Activated CD4-positive, alpha-beta T cell treated with anti-CD3 and anti-CD28 coated beads, Interleukin-2, amount 10 ng/mL, durations not matched to agents 24 days and 14 days (primary cell): Measurements from ENCODE around the gene RIPPLY1. TPM values are rescaled to one million over a fixed set of nuclear protein-coding genes. Genes with fewer than 3 reads are reported as not detected.

Experiments
- DNase-seq: peaks from one replicate; pipeline ENCODE4 v3.0.0; 2022
- H3K27ac Mint-ChIP-seq: one replicate; pipeline ENCODE4 v1.8.0; 2022; ENCODE audit warnings: mild to moderate bottlenecking, mixed read lengths
- H3K27me3 Mint-ChIP-seq: one replicate; pipeline ENCODE4 v1.8.0; 2022; ENCODE audit warnings: mixed read lengths
- H3K36me3 Mint-ChIP-seq: one replicate; pipeline ENCODE4 v1.8.0; 2022; ENCODE audit warnings: low read depth, mild to moderate bottlenecking, mixed read lengths
- H3K4me1 Mint-ChIP-seq: one replicate; pipeline ENCODE4 v1.8.0; 2021; ENCODE audit warnings: mixed read lengths
- H3K4me3 Mint-ChIP-seq: one replicate; pipeline ENCODE4 v1.8.0; 2022; ENCODE audit warnings: mild to moderate bottlenecking, moderate library complexity, mixed read lengths
- H3K9me3 Mint-ChIP-seq: one replicate; pipeline ENCODE4 v1.8.0; 2021; ENCODE audit warnings: mixed read lengths
- intact Hi-C: fragments of 100-400 bp; cut with micrococcal nuclease; formaldehyde crosslinking; loops from one replicate; pipeline ENCODE4 v1.15.1; 2023
- total RNA-seq: library from RNA; stranded (reverse); gene quantifications from 2 replicates; pipeline ENCODE4 v1.2.3, GENCODE V29; 2022

RIPPLY1 gene, protein sequence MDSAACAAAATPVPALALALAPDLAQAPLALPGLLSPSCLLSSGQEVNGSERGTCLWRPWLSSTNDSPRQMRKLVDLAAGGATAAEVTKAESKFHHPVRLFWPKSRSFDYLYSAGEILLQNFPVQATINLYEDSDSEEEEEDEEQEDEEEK
- total RNA-seq: not detected in 2 replicates

DNA sequence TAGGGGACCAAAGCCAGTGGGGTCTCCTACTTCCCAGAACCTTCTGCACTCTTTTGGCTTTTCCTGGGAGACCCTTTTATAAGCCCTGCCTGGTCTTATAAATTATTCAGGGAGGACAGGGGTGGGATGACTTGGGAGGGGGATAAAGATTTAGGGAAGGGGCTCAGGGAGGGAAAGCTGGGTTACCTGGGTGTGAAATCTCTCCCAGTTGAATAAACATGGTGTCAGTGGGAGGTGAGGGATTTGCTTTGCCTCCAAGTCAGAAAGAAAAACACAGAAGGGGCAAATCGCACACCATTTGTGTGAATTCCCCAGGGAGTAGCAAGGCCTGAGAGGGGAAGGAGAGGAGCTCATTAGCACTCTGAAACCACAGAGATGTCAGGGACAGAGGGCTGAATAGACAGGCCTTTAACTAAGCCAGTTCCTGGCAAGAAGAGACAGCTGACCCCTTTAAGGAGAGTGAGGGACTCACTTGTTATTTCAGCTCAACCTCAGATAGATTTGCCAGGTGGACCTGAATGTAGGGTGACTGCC lies at the start of gene RIPPLY1:
TSS of gene RIPPLY1 (minus strand) at position 51 of the 534 bp plus-strand sequence. CDS start 54 bp downstream, outside the sequence.
- DNase-seq: no peak
- intact Hi-C loops: no loop called here
- Mint-ChIP-seq H3K4me3 (no peak within 1 kb of the TSS), H3K27ac (no peak within 1 kb of the TSS), H3K36me3 (no peaks in the 10 kb centered on the region), H3K4me1 (no peaks in the 10 kb centered on the region), H3K27me3 (no peaks in the 10 kb centered on the region), H3K9me3 (no peaks in the 10 kb centered on the region)

DNA sequence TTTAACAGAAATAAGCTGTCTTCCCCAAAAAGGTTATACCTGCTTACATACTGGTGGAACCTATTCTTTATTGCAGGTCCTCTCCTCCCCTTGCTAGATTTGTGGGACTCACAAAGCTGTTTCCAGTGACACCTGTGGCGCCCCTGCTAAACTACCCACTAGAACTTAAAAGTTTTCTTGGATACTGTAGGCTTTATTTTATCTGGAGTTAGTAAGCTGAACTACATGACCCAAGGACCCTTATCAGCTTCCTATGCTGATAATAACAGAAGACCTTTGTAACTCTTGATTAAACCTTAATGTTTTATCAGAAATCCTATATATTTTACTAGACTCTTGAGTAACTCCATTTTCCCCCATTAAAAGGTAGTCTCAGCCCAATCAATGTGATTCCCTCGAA lies 49.4 kb upstream of the RIPPLY1 start:
- no peak for DNase-seq
- no peaks in the 10 kb centered on the region for H3K4me1 Mint-ChIP-seq
- H3K9me3 Mint-ChIP-seq: no peaks in the 10 kb centered on the region
- H3K27me3 Mint-ChIP-seq: no peaks in the 10 kb centered on the region
- H3K36me3 Mint-ChIP-seq: no peaks in the 10 kb centered on the region
- H3K4me3 Mint-ChIP-seq: no peak overlapping the region
- intact Hi-C loops: no loop called here
- no peak overlapping the region for H3K27ac Mint-ChIP-seq

DNA sequence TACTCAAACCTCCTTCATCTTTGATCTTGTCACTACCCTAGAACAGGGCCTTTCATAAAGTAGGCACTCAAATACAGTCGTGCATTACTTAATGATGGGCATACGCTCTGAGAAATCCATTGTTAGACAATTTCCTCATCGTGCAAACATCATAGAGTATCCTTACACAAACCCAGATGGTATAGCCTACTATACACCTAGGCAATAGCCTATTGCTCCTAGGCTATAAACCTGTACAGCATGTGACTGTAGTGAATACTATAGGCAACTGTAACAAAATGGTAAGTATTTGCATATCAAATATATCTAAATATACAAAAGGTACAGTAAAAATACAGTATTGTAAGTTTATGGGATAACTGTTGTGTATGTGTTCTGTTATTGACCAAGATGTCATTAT lies 48.9 kb upstream of the RIPPLY1 start:
- H3K27me3 Mint-ChIP-seq: no peaks in the 10 kb centered on the region
- no peaks in the 10 kb centered on the region for H3K9me3 Mint-ChIP-seq
- intact Hi-C loops: no loop called here
- H3K36me3 Mint-ChIP-seq: no peaks in the 10 kb centered on the region
- no peak for DNase-seq
- no peak overlapping the region for H3K27ac Mint-ChIP-seq
- no peak overlapping the region for H3K4me3 Mint-ChIP-seq
- H3K4me1 Mint-ChIP-seq: no peaks in the 10 kb centered on the region

DNA sequence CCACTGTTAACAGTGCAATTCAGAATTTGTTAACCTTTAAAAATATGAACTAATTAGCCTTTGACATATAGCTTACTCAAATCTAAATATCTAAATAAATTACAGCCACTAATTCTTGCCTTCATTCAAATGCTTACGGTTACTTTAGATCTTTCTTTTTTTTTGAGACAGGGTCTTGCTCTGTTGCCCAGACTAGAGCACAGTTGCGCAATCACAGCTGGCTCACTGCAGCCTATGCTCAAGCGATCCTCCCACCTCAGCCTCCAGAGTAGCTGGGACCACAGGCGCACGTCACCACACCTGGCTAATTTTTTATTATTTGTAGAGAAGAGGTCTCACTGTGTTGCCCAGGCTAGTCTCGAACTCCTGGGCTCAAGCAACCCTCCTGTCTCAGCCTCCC lies 48.1 kb upstream of the RIPPLY1 start:
- Mint-ChIP-seq H3K9me3 (no peaks in the 10 kb centered on the region), H3K36me3 (no peaks in the 10 kb centered on the region), H3K4me3 (no peak overlapping the region), H3K4me1 (no peaks in the 10 kb centered on the region), H3K27me3 (no peaks in the 10 kb centered on the region), H3K27ac (no peak overlapping the region)
- intact Hi-C loops: no loop called here
- no peak for DNase-seq

DNA sequence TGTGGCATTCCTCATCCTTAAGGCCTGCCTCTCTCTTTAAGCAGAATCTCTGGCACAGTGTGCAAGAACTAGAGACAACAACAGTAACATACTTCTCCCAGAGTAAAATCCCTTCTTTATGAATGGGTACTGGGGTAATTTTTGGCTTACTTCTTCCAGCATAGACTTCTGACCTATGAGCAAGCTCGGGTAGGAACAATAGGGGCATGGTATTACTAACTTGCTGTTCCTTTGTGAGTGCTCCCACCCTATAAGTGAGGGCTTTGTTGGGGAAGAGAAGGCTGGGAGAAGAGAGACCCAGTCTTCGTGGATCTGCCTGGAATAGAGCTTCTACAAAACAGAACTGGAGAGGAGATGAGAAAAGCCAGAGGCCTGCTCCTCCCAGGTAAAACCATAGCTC lies 47.2 kb upstream of the RIPPLY1 start:
- DNase-seq: no peak
- intact Hi-C loops: no loop called here
- no peaks in the 10 kb centered on the region for H3K36me3 Mint-ChIP-seq
- H3K4me3 Mint-ChIP-seq: no peak overlapping the region
- no peaks in the 10 kb centered on the region for H3K9me3 Mint-ChIP-seq
- H3K27ac Mint-ChIP-seq: no peak overlapping the region
- H3K4me1 Mint-ChIP-seq: no peaks in the 10 kb centered on the region
- no peaks in the 10 kb centered on the region for H3K27me3 Mint-ChIP-seq

DNA sequence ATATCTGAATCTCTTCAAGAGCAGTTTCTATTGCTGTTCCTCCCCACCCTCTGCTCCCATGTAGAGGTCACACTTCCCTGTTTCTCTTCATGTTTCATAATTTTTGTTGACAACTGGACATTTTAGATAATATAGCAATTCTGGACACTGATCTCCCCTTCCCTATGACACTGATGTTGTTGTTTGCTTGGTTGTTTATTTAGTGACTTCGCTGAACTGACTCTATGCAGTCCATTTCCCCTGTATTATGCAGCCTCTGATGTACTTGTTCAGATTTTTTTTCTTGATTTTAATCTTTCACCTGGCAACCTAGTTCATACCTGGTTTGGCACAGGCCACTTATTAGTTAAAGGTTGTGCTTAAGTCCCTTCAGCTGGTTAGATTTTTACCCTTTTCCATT lies 46.2 kb upstream of the RIPPLY1 start:
- no peaks in the 10 kb centered on the region for H3K36me3 Mint-ChIP-seq
- DNase-seq: no peak
- no peaks in the 10 kb centered on the region for H3K9me3 Mint-ChIP-seq
- no peak overlapping the region for H3K4me3 Mint-ChIP-seq
- H3K27ac Mint-ChIP-seq: no peak overlapping the region
- no peaks in the 10 kb centered on the region for H3K27me3 Mint-ChIP-seq
- no peaks in the 10 kb centered on the region for H3K4me1 Mint-ChIP-seq
- intact Hi-C loops: no loop called here

DNA sequence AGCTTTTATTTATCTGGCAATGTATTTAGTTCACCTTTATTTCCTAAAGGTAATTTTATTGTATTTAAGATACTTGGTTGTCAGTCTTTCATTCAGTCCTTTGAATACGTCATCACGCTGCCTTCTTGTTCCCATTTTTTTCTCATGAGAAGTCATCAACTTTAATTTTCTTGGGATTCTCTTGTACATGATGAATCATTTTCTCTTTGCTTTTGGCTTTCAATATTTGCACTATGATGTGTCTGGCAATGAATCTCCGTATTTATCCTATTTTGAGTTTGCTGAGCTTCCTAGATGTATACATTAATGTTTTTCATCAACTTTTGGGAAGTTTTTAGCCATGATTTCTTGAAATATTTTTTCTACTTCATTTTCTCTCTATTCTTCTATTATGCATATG lies 45.5 kb upstream of the RIPPLY1 start:
- Mint-ChIP-seq H3K36me3 (no peaks in the 10 kb centered on the region), H3K27me3 (no peaks in the 10 kb centered on the region), H3K9me3 (no peaks in the 10 kb centered on the region), H3K27ac (no peak overlapping the region), H3K4me1 (no peaks in the 10 kb centered on the region), H3K4me3 (no peak overlapping the region)
- DNase-seq: no peak
- intact Hi-C loops: no loop called here

DNA sequence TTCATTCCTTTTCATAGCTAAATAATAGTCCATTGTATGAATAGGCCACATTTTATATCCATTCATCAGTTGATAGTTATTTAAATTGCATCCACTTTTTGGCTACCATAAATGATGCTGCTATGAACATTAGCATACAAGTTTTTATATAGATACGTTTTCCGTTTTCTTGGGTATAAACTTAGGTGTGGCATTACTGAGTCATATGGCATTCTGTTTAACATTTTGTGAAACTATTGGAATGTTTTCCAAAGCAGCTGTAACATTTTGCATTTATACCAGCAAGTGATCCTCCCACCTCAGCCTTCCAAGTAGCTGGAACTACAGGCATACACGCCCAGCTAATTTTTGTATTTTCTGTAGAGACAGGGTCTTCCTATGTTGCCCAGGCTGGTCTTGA lies 43.3 kb upstream of the RIPPLY1 start:
- Mint-ChIP-seq H3K9me3 (no peaks in the 10 kb centered on the region), H3K4me1 (no peaks in the 10 kb centered on the region), H3K27me3 (no peaks in the 10 kb centered on the region), H3K36me3 (peaks cover 4% of the 10 kb centered on the region), H3K27ac (no peak overlapping the region), H3K4me3 (no peak overlapping the region)
- intact Hi-C loops: no loop called here
- no peak for DNase-seq

DNA sequence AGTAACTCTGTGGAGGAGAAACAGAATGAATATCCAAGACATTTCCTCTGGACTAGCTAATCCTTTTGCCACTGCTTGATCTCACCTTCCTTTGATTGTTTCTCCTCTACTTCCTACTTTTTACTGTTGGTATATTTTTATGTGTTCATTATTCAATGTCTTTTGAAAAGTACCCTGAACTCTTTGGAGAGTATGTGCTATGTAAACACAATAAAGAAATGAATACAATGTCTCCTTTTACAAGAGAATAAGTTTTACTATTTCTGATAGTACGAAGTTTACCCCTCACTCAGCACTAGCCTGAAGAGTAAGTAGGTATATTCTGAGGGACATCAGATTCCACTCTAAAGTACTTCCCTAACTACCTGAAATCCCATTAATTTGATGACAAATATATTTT lies 36.9 kb upstream of the RIPPLY1 start:
- Mint-ChIP-seq H3K36me3 (peaks cover 4% of the 10 kb centered on the region), H3K4me3 (no peak overlapping the region), H3K27me3 (no peaks in the 10 kb centered on the region), H3K4me1 (no peaks in the 10 kb centered on the region), H3K27ac (no peak overlapping the region), H3K9me3 (no peaks in the 10 kb centered on the region)
- no peak for DNase-seq
- intact Hi-C loops: no loop called here

DNA sequence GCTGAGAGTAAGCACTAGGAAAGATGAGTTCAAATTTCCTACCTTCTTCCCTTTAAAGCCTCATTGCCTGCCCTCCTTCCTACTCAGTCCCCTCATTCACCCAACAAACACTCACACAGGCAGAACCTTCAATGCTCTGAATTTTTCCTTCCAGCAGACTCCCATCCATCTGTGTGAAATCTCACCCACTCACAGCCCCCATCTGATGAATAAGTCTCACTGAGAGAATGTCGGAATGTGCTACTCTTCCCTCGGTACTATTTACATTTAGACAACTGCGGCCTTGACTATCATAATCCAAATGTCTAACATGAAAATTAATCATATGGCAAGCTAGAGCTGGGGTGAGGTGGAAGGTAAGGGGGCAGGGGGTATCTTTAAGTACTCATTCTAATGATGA lies 36.4 kb upstream of the RIPPLY1 start:
- intact Hi-C loops: no loop called here
- no peaks in the 10 kb centered on the region for H3K4me1 Mint-ChIP-seq
- H3K27ac Mint-ChIP-seq: no peak overlapping the region
- no peaks in the 10 kb centered on the region for H3K27me3 Mint-ChIP-seq
- DNase-seq: no peak
- H3K9me3 Mint-ChIP-seq: no peaks in the 10 kb centered on the region
- peaks cover 4% of the 10 kb centered on the region for H3K36me3 Mint-ChIP-seq
- H3K4me3 Mint-ChIP-seq: no peak overlapping the region

DNA sequence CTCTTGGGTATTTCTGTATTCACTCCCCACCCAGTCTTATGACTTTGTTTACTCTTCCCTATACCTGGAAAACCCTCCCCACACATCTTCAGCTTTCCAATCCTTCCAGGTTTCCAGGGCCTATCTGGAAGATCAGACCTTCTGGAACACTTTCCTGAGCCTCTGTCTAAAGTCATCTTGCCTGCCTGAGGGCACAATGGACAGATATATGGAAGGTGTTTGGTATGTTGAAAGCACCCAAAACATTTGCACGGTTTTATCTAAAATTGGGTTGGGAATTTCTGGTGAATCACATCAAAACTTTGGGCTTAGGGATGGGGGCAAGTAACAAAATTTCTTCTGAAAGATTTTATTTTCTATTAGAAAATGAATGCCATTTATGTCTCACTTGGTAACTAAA lies 33.1 kb upstream of the RIPPLY1 start:
- DNase-seq: no peak
- H3K36me3 Mint-ChIP-seq: no peaks in the 10 kb centered on the region
- intact Hi-C loops: no loop called here
- no peak overlapping the region for H3K27ac Mint-ChIP-seq
- H3K4me1 Mint-ChIP-seq: no peaks in the 10 kb centered on the region
- H3K9me3 Mint-ChIP-seq: no peaks in the 10 kb centered on the region
- no peak overlapping the region for H3K4me3 Mint-ChIP-seq
- no peaks in the 10 kb centered on the region for H3K27me3 Mint-ChIP-seq

DNA sequence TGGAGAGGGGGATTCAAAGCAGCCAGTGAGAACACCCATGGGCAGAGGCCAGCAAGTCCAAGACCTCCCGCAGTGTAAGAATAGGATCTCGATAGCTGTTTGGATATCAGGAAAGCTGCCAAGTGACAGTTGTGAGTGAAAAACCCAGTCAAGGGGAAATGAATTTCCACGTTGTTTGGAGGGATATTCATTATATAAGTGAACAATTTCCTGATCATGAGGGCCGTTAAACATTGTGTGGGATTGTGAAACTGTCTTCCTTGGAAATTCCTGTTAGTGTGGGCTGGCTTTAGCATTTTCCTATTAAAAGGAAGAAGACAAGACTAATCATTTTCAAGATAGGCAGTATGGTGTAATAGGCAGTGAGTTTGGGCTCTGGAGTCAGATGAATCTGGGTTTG lies 32.0 kb upstream of the RIPPLY1 start:
- no peaks in the 10 kb centered on the region for H3K27me3 Mint-ChIP-seq
- no peaks in the 10 kb centered on the region for H3K4me1 Mint-ChIP-seq
- no peaks in the 10 kb centered on the region for H3K36me3 Mint-ChIP-seq
- intact Hi-C loops: no loop called here
- no peaks in the 10 kb centered on the region for H3K9me3 Mint-ChIP-seq
- no peak overlapping the region for H3K4me3 Mint-ChIP-seq
- no peak overlapping the region for H3K27ac Mint-ChIP-seq
- DNase-seq: no peak

DNA sequence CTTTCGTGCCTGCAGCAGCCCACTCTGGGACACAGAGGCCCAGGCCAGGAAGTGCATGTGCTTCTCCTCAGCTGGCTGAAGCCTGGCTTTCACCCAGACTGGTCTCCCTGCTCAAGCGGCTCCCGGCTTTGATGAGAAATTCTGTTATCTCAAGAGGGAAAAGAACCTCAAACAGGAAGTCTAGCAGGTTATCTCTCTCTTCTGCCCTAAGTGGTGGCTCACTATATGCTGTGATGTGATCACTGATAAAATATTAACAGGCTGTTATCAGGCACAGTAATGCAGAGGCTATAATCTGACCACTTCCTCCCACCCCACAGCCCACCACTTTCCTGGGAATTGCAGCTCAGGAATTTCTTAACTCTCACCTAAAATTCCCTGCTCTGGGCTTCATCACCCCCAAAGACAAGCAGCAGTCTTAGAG lies 30.4 kb upstream of the RIPPLY1 start:
- Mint-ChIP-seq H3K27me3 (no peaks in the 10 kb centered on the region), H3K4me1 (no peaks in the 10 kb centered on the region), H3K4me3 (no peak overlapping the region), H3K36me3 (no peaks in the 10 kb centered on the region), H3K9me3 (no peaks in the 10 kb centered on the region), H3K27ac (no peak overlapping the region)
- intact Hi-C loops: no loop called here
- no peak for DNase-seq

DNA sequence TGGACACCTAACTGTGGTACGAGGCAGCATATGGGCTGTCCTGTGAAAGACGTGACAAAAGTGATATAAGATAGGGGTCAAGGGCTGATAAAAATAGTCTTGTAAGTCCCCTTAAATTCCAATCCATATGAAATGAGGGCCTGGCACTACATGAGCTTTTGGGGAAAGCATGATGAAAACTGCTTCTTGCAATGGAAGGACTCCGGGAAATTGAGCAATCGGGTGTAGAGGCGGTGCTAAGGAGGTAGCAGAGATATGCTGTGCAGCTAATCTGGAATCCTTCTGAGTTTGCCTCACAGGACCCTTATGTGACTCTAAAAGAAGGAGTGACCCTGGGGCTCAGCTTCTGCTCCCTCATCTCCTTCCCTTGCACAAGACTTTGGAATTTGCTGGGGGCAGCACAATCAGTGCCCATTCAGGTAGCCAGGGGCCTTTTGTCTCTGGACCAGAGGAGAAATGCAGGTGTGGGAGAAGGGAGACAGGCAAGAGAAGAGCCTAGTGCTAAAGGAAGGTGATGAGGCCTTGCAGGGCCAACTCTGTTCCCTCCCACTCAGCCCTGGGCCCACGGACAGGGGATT lies 29.9 kb upstream of the RIPPLY1 start:
- no peaks in the 10 kb centered on the region for H3K4me1 Mint-ChIP-seq
- no peaks in the 10 kb centered on the region for H3K36me3 Mint-ChIP-seq
- DNase-seq: no peak
- intact Hi-C loops: no loop called here
- no peaks in the 10 kb centered on the region for H3K27me3 Mint-ChIP-seq
- H3K4me3 Mint-ChIP-seq: no peak overlapping the region
- H3K9me3 Mint-ChIP-seq: no peaks in the 10 kb centered on the region
- H3K27ac Mint-ChIP-seq: no peak overlapping the region

DNA sequence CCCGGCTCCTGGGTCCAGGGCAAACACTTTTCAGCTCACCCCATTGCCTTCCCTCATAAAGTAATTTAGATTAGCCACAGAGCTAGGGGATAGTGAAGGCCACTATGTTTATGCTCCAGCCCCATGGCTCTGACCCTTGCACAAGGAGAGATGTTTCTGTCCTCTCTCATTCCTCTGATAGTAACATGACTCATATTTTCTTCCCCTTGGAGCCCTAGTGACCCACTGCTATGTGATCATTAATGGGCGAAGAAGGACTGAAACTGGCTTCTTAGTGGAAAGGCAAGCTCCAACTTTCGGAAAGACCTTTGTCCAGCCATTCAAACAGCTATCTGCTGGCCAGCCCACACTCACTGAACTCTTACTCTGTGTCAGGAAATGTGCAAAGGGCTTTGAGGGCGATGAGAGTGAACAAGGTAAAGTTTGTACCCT lies 29.4 kb upstream of the RIPPLY1 start:
- no peaks in the 10 kb centered on the region for H3K9me3 Mint-ChIP-seq
- no peaks in the 10 kb centered on the region for H3K4me1 Mint-ChIP-seq
- no peaks in the 10 kb centered on the region for H3K36me3 Mint-ChIP-seq
- DNase-seq: no peak
- H3K4me3 Mint-ChIP-seq: no peak overlapping the region
- H3K27me3 Mint-ChIP-seq: no peaks in the 10 kb centered on the region
- intact Hi-C loops: no loop called here
- H3K27ac Mint-ChIP-seq: no peak overlapping the region
